SK-N-SH (cell line): ENCODE data around the gene ISLR.

Experiments used
- CHD2 ChIP-seq: fragments of 150-350 bp; IDR thresholded peaks from 2 replicates; pipeline ENCODE4 v1.6.1; 2018; ENCODE audit warnings: low read length; ENCODE audit not compliant: partially characterized antibody
- EZH2phosphoT487 ChIP-seq: fragments of 200-600 bp; sonication (generic); IDR thresholded peaks from 2 replicates; pipeline ENCODE4 v1.6.1; 2017; ENCODE audit warnings: low read depth, mixed run types, mild to moderate bottlenecking, antibody characterized with exemption, moderate library complexity, borderline replicate concordance
- NRF1 ChIP-seq: IDR thresholded peaks from 2 replicates; pipeline ENCODE4 v1.6.1; 2012; ENCODE audit warnings: low read depth, mild to moderate bottlenecking, low read length
- RAD21 ChIP-seq: IDR thresholded peaks from 2 replicates; pipeline ENCODE4 v1.6.1; 2012; ENCODE audit warnings: mild to moderate bottlenecking, low read length
- TF ChIP-seq, protein P1 (sequence below): fragments of 200-600 bp; sonication (generic); IDR thresholded peaks from 2 replicates; pipeline ENCODE4 v1.6.1; 2017; ENCODE audit warnings: antibody characterized with exemption, mild to moderate bottlenecking, moderate library complexity

DNA sequence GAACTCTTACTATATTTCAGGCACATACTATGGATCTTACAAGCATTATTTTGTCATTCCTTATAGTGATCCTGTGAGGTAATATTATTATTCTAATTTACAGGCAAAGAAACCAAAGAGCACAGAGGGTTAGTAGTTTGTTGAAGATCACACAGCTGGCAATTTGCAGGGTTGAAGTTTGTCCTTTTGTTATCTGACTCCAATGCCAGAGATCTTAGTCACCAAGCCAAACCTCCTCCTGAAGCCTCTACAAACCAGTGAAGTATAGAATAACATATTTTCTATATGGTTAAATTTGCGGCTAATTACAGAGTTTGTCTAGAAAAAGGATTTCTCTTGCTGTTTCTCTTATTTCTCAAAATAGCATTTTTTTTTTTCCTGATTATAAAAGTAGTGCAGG lies 31.9 kb upstream of the ISLR start:
- no peak for TF ChIP-seq RAD21
- TF ChIP-seq, protein P1, sequence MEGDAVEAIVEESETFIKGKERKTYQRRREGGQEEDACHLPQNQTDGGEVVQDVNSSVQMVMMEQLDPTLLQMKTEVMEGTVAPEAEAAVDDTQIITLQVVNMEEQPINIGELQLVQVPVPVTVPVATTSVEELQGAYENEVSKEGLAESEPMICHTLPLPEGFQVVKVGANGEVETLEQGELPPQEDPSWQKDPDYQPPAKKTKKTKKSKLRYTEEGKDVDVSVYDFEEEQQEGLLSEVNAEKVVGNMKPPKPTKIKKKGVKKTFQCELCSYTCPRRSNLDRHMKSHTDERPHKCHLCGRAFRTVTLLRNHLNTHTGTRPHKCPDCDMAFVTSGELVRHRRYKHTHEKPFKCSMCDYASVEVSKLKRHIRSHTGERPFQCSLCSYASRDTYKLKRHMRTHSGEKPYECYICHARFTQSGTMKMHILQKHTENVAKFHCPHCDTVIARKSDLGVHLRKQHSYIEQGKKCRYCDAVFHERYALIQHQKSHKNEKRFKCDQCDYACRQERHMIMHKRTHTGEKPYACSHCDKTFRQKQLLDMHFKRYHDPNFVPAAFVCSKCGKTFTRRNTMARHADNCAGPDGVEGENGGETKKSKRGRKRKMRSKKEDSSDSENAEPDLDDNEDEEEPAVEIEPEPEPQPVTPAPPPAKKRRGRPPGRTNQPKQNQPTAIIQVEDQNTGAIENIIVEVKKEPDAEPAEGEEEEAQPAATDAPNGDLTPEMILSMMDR: no peak
- TF ChIP-seq CHD2: no peak
- no peak for TF ChIP-seq EZH2phosphoT487
- TF ChIP-seq NRF1: no peak
